ENCODE results near the gene P2RY2. TPM values are rescaled to one million over a fixed set of nuclear protein-coding genes. Genes with fewer than 3 reads are reported as not detected.

P2RY2 gene
- total and polyA plus RNA-seq, 10 of the 15 experiments (the other 5 are each of a cell fraction or from before 2014, with no cell fraction given), result 0.03 to 0.23 (median 0.17) TPM; not detected in 7

- no peak for TF ChIP-seq BMI1 (IDR thresholded peaks at IDR 0.05; ENCODE audit: borderline replicate concordance)
These were observed 27.4 kb downstream of the P2RY2 start (continued) for GRCh38 chr11:73245461-73245860.

- CTCF ChIA-PET, result interaction anchor here (4.8 to 8.3 kb wide), 2 partner anchors 43 to 59 kb away, joined by 34 to 96 read pairs; no protein-coding TSS in a partner anchor
- intact Hi-C loops (cut with micrococcal nuclease; ENCODE audit: unreplicated experiment) (no loop called here), in situ Hi-C loops (cut with MboI) (no loop called here)
- no peaks in the 10 kb centered on the region for H3K27me3 ChIP-seq (replicated peaks in 1 of 2; ENCODE audit: control insufficient read depth in 2 of 2, insufficient read depth in 2 of 2, low read length in 1 of 2)
- no peaks in the 10 kb centered on the region for H3K79me2 ChIP-seq (ENCODE audit: control insufficient read depth, insufficient read depth, low read length)
- peaks cover 18% of the 10 kb centered on the region for H3K4me1 ChIP-seq (ENCODE audit: control insufficient read depth, insufficient read depth, low read length)
- WGBS (ENCODE audit: insufficient coverage, insufficient replicate concordance, low lambda C conversion rate, missing lambda C conversion rate), result 63% methylated on average over 2 of the region's 2 CpGs
- BruUV-seq (replicated peaks), result no TSS peak
- no peaks in the 10 kb centered on the region for H3K36me3 ChIP-seq (ENCODE audit: control insufficient read depth in 2 of 2, insufficient read depth in 2 of 2, low read length in 1 of 2)
- DNase-seq (ENCODE audit: low read depth, low spot score) (no peak), FAIRE-seq (no peak), ATAC-seq (no peak)
- H4K20me1 ChIP-seq (ENCODE audit: control insufficient read depth, insufficient read depth), result no peaks in the 10 kb centered on the region
- no peak overlapping the region for H3K9ac ChIP-seq (ENCODE audit: control insufficient read depth, insufficient read depth, low read length)
- SMC1A ChIA-PET (ENCODE audit: uncharacterized antibody, unreplicated experiment), result interaction anchor here (0.6 to 1.2 kb wide), 4 partner anchors 9 to 235 kb away, joined by 3 to 5 read pairs (median 4); no protein-coding TSS in a partner anchor
- no peak overlapping the region for H2AFZ ChIP-seq (ENCODE audit: control insufficient read depth, low read depth, low read length)
- RAD21 ChIA-PET (ENCODE audit: unreplicated experiment), result interaction anchor here (0.7 to 1.0 kb wide), 2 partner anchors 43 to 434 kb away, joined by 3 read pairs; no protein-coding TSS in a partner anchor
- POLR2A ChIA-PET, result interaction anchor here (0.6 to 0.8 kb wide), 2 partner anchors 57 to 271 kb away, joined by 3 read pairs; no protein-coding TSS in a partner anchor
- H3K4me3 ChIP-seq, result no peak overlapping the region
- H3K9me3 ChIP-seq (replicated peaks; ENCODE audit: control insufficient read depth, insufficient read depth, low read length), result no peaks in the 10 kb centered on the region
- H3K4me2 ChIP-seq (ENCODE audit: control insufficient read depth, insufficient read depth), result no peak overlapping the region
- H3K27ac ChIP-seq (ENCODE audit: control insufficient read depth, insufficient read depth), result no peak overlapping the region
- no peak for TF ChIP-seq JUND (IDR thresholded peaks at IDR 0.05; ENCODE audit: low read depth, low read length)
- no peak for TF ChIP-seq ETV6 (conservative IDR thresholded peaks at IDR 0.05 in 1 of 2, IDR thresholded peaks at IDR 0.05 in 1 of 2; ENCODE audit: borderline replicate concordance in 1 of 2, low read depth in 1 of 2)
- TF ChIP-seq ATF3 (IDR thresholded peaks at IDR 0.05; ENCODE audit: borderline replicate concordance, extremely low read depth, low read depth, low read length), result no peak
- TF ChIP-seq RB1 (IDR thresholded peaks at IDR 0.05; ENCODE audit: borderline replicate concordance), result no peak
- no peak for TF ChIP-seq REST (IDR thresholded peaks at IDR 0.05; ENCODE audit: low read depth, low read length)
- TF ChIP-seq ZBED1 (IDR thresholded peaks at IDR 0.05; ENCODE audit: borderline replicate concordance), result no peak
- no peak for TF ChIP-seq SMAD5 (IDR thresholded peaks at IDR 0.05; ENCODE audit: low read depth)
- TF ChIP-seq NFIC (IDR thresholded peaks at IDR 0.05; ENCODE audit: low read depth, low read length), result no peak
- TF ChIP-seq IRF3 (IDR thresholded peaks at IDR 0.05), result no peak
- TF ChIP-seq CUX1 (IDR thresholded peaks at IDR 0.05; ENCODE audit: insufficient replicate concordance, low read depth, low read length), result no peak
- no peak for TF ChIP-seq RELA (IDR thresholded peaks at IDR 0.05; ENCODE audit: borderline replicate concordance, partially characterized antibody)
These were observed 28.2 kb downstream of the P2RY2 start for GRCh38 chr11:73246303-73246702.

Measured in GM12878 (cell line).